Upper lobe of left lung (tissue), 4 donors: ENCODE measurements around the gene HOXC11.

ENCODE experiments used
- CTCF ChIP-seq, 6 experiments: fragments of 450-650 bp in 4 of 6; fragments of 200-600 bp in 2 of 6; sonication (generic) in 2 of 6; IDR thresholded peaks; one replicate each; pipeline ENCODE4 v1.5.1; 2016 to 2019; ENCODE audit warnings: antibody characterized with exemption in 6 of 6
- POLR2A ChIP-seq, 4 donors: fragments of 450-650 bp; IDR thresholded peaks; one replicate each; pipeline ENCODE4 v1.5.1; 2016 to 2017; ENCODE audit warnings: antibody characterized with exemption in 4 of 4, mild to moderate bottlenecking in 2 of 4
- POLR2AphosphoS5 ChIP-seq, 2 donors: sonication (generic); formaldehyde crosslinking; IDR thresholded peaks; one replicate each; pipeline ENCODE4 v1.5.1; 2017; ENCODE audit warnings: antibody characterized with exemption in 2 of 2

GRCh38 chr12:54006559-54007220 is 33.8 kb downstream of the HOXC11 start:
- TF ChIP-seq CTCF (IDR thresholded peaks at IDR 0.05) (no peak), POLR2AphosphoS5 (IDR thresholded peaks at IDR 0.05) (no peak), POLR2A (IDR thresholded peaks at IDR 0.05) (no peak)
